Measurements from ENCODE around the gene ATXN7L3.

The ATXN7L3 gene

DNA sequence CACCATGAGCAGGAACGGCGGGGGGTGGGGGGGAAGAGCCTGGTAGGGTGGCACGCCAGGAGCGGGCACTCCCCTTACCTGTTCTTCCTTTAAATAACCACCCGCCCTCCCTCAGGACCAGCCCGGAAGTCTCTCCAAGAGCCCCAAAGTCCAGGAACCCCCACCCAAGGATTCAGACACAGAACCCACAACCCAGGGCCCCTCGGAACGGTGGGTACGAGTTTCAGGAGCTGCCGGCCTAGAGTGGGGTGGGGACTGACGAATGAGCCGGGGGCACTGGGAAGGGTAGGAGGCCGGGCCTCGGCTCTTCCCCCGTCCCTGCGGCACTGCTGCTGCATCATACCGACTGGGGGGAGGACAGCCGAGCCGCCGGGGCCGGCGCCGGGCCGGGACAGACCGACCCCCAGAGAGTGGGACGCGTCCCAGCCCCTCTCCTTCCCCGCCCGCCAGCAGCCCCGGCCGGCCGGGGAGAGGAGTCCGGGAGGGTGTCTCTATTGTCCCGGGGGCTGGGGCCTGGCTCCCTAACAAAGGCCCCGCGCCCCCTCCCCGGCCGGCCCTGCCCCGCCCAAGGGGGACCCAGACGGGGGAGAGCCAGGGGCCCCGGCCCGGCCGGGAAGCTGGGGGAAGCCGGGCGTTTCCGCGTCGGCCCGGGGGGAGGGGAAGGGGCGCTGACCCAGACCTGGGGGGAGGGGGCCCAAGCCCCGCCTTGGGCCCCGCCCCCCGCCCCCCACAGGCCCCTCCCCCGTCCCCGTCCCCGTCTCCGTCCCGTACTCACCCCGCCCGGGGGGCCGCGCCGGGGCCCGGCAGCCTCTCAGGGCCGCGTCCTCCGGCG, 747 bp downstream of the ATXN7L3 start:
- no peak for TF ChIP-seq CTCF (IDR thresholded peaks at IDR 0.05; ENCODE audit: insufficient read depth, low read depth, low read length, missing control alignments)

DNA sequence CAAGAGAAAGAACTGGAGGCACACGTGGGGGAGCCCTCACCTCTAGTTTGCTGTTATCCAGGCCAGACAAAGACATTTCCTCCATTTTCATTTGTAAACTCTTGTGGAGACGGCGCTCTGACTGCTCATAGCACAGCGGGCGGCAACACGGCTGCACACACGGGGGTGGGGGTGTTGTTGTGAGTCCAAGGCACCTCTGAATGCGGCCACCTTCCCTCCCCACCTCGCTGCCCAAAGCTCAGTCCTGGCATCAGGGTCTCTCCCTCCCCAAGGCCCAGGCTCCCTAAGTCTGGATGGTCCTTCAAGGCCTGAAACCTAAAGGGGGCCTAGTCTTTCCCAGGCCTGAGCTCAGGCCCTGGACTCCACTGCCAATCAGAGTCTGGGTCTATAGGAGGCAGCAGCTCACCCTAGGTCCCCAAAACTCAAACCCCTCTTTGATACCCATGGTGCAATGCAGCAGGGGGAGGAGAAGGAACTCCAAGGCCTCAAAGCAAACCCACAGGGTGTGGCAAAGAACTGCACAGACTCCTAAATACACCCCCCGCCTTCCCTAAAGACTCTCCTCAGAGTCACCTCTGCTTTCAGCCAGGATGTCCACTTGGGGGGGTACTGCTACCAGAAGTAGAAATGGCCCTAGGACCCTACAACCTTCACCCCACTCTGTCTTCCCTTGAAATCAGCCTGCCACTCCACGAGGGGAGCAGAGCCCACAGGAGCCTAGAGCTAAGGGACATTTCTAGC, 1.5 kb downstream of the ATXN7L3 start:
- peak; percentile 85 for DNase-seq (ENCODE audit: low read depth)

More for the DNA sequence above, 747 bp downstream of the ATXN7L3 start:
- peak overlapping the region; percentile 94 for H3K4me3 ChIP-seq (ENCODE audit: low read depth, low read length)
- DNase-seq (ENCODE audit: low read depth) = peak; percentile 79

DNA sequence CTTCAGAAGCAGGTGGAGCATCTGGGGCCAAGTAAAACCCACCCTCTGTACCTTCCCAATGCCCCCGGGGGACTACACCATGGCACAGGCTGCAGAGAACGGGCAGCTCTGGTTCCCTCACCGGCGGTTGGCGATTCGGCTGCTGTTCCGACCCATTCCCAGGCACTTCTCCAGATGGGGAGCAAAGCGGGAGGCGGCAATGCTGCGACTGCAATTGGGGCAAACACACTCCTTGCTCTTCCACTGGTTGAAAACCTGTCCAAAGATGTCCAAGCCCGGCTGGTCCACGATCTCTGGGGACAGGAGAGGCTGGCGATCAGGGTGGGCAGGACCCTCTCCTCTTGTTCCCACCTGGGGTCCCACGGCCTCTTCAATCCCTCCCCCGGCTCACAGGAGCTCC, 2.6 kb downstream of the ATXN7L3 start:
- H3K4me3 ChIP-seq (ENCODE audit: low read depth, low read length) = no peak overlapping the region
- no peak for DNase-seq (ENCODE audit: low read depth)
- TF ChIP-seq CTCF (IDR thresholded peaks at IDR 0.05; ENCODE audit: insufficient read depth, low read depth, low read length, missing control alignments) = no peak

More for the DNA sequence above, 1.5 kb downstream of the ATXN7L3 start:
- H3K4me3 ChIP-seq (ENCODE audit: low read depth, low read length) = peak overlapping the region; percentile 94
- TF ChIP-seq CTCF (IDR thresholded peaks at IDR 0.05; ENCODE audit: insufficient read depth, low read depth, low read length, missing control alignments) = peak; percentile 0

GRCh38 chr17:44193326-44194084, 6.2 kb downstream of the ATXN7L3 start:
- TF ChIP-seq CTCF (IDR thresholded peaks at IDR 0.05; ENCODE audit: insufficient read depth, low read depth, low read length, missing control alignments) = no peak

DNA sequence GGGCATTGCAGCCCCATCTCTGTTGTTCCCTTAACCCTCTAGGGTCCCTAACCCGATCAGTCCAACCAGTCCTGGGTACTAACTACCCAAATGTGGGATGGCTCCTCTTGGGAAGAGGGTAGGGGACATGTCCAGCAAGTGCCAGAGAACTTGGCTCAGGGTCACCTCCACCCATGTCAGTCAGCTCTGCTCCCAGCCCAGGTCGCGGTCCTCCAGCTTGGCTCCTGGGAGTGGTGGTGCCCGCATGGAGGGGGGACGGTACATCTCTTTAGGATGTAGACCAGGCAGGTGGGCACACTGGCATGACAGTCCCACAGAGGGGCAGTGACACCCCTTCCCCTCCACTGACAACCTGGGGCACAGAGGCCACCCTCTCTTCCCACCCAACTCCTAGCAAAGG, 6.9 kb downstream of the ATXN7L3 start:
- TF ChIP-seq CTCF (IDR thresholded peaks at IDR 0.05; ENCODE audit: insufficient read depth, low read depth, low read length, missing control alignments) = no peak
- DNase-seq (ENCODE audit: low read depth) = no peak
- no peak overlapping the region for H3K4me3 ChIP-seq (ENCODE audit: low read depth, low read length)

More at GRCh38 chr17:44193326-44194084, 6.2 kb downstream of the ATXN7L3 start:
- DNase-seq (ENCODE audit: low read depth) = no peak
- no peak overlapping the region for H3K4me3 ChIP-seq (ENCODE audit: low read depth, low read length)

GRCh38 chr17:44191941-44192496, 7.7 kb downstream of the ATXN7L3 start:
- no peak overlapping the region for H3K4me3 ChIP-seq (ENCODE audit: low read depth, low read length)
- no peak for TF ChIP-seq CTCF (IDR thresholded peaks at IDR 0.05; ENCODE audit: insufficient read depth, low read depth, low read length, missing control alignments)
- no peak for DNase-seq (ENCODE audit: low read depth)
